GM23248 (cell line): ENCODE data around the gene DSC3.

Experiments
- EZH2 ChIP-seq: fragments of 200-600 bp; sonication (generic); IDR thresholded peaks from 2 replicates; pipeline ENCODE4 v1.6.1; 2018; ENCODE audit warnings: antibody characterized with exemption, mild to moderate bottlenecking; ENCODE audit not compliant: insufficient read depth, poor library complexity, severe bottlenecking
- EZH2phosphoT487 ChIP-seq: fragments of 200-600 bp; sonication (generic); IDR thresholded peaks from 2 replicates; pipeline ENCODE4 v1.6.1; 2018; ENCODE audit warnings: antibody characterized with exemption, moderate library complexity, mild to moderate bottlenecking, low read depth; ENCODE audit not compliant: insufficient read depth

GRCh38 chr18:31079973-31080372 lies 37.4 kb upstream of the DSC3 start:
- TF ChIP-seq EZH2 (no peak), EZH2phosphoT487 (no peak)
